C4-2B (cell line): ENCODE measurements around the gene ERBB4.

Experiments
- H3K27ac ChIP-seq: fragments of 450-650 bp; 2 replicates; pipeline ENCODE4 v1.5.1; 2017
- ZFX ChIP-seq: fragments of 450-650 bp; IDR thresholded peaks from 2 replicates; pipeline ENCODE4 v1.6.1; 2017
- TF ChIP-seq, protein P1 (sequence below): fragments of 450-650 bp; conservative IDR thresholded peaks from 2 replicates; pipeline ENCODE4 v1.5.1; 2017; ENCODE audit warnings: mild to moderate bottlenecking

Gene ERBB4

DNA sequence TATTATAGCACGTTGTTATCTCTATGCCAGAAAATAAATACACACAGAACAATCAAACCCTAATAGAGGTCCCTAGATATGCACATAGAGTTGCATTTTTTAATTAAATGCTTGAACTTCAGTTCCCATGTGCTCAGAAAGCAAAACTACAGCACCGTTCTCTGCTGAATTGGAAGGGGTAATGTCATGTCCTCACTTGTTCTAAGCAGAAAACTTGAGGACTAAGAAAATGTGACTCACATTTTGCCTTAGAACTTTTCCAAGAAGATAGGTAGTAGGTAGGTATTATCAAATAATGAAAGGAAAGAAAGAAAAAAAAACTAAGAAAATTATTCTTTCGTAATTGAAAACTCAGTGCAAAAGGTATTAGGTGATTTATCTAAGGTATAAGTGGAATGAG, 607.3 kb downstream of the ERBB4 start:
- no peak overlapping the region for H3K27ac ChIP-seq
- TF ChIP-seq, protein P1, sequence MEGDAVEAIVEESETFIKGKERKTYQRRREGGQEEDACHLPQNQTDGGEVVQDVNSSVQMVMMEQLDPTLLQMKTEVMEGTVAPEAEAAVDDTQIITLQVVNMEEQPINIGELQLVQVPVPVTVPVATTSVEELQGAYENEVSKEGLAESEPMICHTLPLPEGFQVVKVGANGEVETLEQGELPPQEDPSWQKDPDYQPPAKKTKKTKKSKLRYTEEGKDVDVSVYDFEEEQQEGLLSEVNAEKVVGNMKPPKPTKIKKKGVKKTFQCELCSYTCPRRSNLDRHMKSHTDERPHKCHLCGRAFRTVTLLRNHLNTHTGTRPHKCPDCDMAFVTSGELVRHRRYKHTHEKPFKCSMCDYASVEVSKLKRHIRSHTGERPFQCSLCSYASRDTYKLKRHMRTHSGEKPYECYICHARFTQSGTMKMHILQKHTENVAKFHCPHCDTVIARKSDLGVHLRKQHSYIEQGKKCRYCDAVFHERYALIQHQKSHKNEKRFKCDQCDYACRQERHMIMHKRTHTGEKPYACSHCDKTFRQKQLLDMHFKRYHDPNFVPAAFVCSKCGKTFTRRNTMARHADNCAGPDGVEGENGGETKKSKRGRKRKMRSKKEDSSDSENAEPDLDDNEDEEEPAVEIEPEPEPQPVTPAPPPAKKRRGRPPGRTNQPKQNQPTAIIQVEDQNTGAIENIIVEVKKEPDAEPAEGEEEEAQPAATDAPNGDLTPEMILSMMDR: no peak
- TF ChIP-seq ZFX: no peak

DNA sequence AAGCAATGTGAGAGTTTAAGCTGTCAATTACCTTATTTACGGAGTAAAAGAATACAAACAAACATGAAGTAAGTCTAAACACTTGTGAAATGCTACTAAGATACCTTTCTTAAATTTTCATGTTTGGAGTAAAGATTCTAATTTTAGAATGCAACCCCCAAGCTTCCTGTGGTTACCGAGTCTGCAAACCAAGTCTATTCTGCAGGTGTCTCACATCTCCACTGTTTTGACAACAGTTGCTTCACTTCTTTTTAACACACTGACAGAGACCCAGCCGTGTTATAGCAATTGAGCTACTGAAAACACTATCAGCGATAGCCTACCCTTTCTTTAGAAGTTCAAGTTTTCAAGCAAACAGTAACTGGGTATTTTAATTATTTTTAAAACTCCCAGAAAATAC, 608.3 kb downstream of the ERBB4 start:
- no peak overlapping the region for H3K27ac ChIP-seq
- TF ChIP-seq, protein P1: no peak
- no peak for TF ChIP-seq ZFX

DNA sequence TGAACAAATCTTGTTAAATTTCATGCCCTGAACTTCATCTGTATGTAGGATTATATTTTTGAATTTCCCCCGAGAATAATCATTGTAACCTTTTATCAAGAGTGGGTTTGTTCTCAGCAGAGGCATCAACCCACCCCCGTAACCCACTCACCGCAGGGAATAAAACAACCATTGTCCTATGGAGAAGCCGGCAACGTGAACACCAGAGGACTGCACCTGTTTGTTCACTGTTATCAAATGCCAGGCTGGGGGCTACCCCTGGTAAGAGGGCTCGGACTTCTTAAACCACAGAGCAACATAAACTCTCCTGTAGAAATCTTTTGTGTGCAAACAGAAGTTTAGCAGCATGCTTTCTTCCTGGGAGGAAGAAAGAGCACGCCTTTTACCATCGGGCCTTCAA, 610.4 kb downstream of the ERBB4 start:
- TF ChIP-seq, protein P1: no peak
- no peak for TF ChIP-seq ZFX
- no peak overlapping the region for H3K27ac ChIP-seq

DNA sequence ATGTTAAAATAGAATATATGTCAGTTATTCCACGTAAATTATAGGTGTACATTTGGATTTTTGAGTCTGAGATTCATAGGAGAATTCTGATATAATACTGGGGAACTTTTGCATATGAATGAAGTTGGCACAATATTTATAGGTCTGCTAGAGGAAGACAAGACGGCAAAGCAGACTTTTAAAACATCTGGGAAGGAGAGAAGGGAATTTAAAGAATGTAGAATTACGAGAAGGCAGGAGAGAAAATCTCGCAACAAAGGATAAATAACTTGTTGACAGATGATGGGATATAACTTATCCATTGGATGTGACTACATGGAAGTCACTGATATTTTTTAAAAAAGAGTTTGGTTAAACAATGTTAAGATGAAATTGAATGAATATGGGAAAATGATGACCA, 615.6 kb downstream of the ERBB4 start:
- TF ChIP-seq ZFX: no peak
- TF ChIP-seq, protein P1: no peak
- H3K27ac ChIP-seq: no peak overlapping the region

DNA sequence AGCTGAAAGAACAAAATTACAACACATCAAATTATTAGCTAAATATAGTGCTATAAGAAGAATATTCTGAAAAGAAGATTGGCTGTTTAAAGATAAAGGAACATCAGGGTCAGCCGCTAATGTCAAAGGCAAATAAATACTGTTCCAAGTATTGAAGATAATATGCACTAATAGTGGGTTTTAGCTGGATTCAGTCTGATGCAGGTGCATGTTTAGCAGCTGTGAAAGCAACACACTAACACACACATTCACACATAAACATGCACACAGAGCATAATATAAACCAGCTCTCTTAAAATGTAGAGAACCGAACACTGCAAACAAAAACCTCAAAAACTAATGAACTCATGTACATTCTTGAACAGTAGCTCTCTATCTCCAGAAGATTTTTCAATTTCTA, 634.6 kb downstream of the ERBB4 start:
- TF ChIP-seq, protein P1: no peak
- no peak for TF ChIP-seq ZFX
- H3K27ac ChIP-seq: no peak overlapping the region

DNA sequence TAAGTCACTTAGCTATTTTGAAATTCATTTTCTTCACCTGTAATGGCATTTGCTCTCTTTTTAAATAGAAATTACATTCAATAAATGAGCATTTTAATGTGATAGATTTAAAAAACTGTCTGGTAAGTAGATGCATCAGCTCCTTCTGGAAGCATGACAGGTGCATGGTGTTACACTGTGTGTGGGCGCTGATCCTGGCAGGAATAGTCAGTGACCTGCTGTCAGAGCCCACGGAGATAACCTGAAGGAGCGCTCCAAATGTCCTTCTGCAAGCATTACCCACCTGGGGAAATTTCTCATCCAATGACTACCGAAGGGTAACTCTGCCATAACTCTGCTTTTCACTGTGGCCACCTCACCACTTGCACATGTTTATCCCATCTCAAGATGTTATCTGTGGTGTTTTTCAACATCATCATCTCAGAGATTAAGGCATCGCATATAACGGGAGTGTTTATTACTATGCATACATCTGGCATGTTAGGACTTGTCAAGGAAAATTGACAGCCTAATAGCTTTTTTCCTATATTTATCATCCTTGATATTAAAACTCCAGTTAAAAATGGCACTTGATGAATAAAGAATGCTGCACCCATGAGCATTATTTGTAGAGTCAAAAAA, 637.3 kb downstream of the ERBB4 start:
- no peak overlapping the region for H3K27ac ChIP-seq

DNA sequence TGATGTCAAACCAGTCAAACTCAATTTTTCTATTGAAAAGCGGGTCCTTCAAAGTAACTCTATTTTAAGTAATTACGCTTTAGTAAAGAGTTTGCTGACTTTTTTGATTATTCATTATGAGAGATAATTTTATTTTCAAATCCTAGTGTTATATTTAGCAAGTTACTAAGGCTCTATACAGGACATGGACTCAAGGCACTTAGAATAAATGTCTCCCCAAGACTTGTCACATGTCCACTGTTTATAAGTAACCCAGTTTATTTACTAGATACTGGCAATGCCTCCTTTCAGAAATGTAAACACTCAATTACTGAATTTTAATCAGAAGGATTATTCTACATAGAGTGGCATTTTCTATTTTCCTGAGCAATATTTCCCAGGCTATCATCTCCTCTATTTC, 638.1 kb downstream of the ERBB4 start:
- TF ChIP-seq, protein P1: no peak
- TF ChIP-seq ZFX: no peak

More for the DNA sequence above, 637.3 kb downstream of the ERBB4 start:
- TF ChIP-seq ZFX: no peak
- TF ChIP-seq, protein P1: no peak

More for the DNA sequence above, 638.1 kb downstream of the ERBB4 start:
- H3K27ac ChIP-seq: no peak overlapping the region
